ENCODE data around the gene KRTAP6-1. TPM values are rescaled to one million over a fixed set of nuclear protein-coding genes. Genes with fewer than 3 reads are reported as not detected.

The KRTAP6-1 gene
- total RNA-seq, 4 donors from 2014 or later: not detected

GRCh38 chr21:30620522-30620921 is 6.8 kb upstream of the KRTAP6-1 start, which contains the start of gene KRTAP20-4:
Gene KRTAP20-4, plus strand, starts transcription at chr21:30620627.
- no peak within 1 kb of the TSS for H3K4me3 ChIP-seq
- whole genome bisulfite sequencing, 2 donors: 79 to 83% methylated on average over 3 of the region's 3 CpGs
- H3K4me1 ChIP-seq: no peaks in the 10 kb centered on the region
- no peak for DNase-seq (ENCODE audit: low spot score in 2 of 2)
- no peaks in the 10 kb centered on the region for H3K27me3 ChIP-seq
- H3K9me3 ChIP-seq: peaks cover 0 to 7% (median 0%) of the 10 kb centered on the region in 4 donors
- no peak for TF ChIP-seq EP300 (IDR thresholded peaks at IDR 0.05)
- TF ChIP-seq, protein P1, sequence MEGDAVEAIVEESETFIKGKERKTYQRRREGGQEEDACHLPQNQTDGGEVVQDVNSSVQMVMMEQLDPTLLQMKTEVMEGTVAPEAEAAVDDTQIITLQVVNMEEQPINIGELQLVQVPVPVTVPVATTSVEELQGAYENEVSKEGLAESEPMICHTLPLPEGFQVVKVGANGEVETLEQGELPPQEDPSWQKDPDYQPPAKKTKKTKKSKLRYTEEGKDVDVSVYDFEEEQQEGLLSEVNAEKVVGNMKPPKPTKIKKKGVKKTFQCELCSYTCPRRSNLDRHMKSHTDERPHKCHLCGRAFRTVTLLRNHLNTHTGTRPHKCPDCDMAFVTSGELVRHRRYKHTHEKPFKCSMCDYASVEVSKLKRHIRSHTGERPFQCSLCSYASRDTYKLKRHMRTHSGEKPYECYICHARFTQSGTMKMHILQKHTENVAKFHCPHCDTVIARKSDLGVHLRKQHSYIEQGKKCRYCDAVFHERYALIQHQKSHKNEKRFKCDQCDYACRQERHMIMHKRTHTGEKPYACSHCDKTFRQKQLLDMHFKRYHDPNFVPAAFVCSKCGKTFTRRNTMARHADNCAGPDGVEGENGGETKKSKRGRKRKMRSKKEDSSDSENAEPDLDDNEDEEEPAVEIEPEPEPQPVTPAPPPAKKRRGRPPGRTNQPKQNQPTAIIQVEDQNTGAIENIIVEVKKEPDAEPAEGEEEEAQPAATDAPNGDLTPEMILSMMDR (IDR thresholded peaks at IDR 0.05): no peak
- no peak for TF ChIP-seq POLR2A (IDR thresholded peaks at IDR 0.05)
- H3K27ac ChIP-seq: no peak within 1 kb of the TSS
- no peaks in the 10 kb centered on the region for H3K36me3 ChIP-seq

GRCh38 chr21:30620080-30620479 is 6.3 kb upstream of the KRTAP6-1 start:
- no peak overlapping the region for H3K27ac ChIP-seq
- no peaks in the 10 kb centered on the region for H3K27me3 ChIP-seq
- DNase-seq (ENCODE audit: low spot score in 2 of 2): no peak
- peaks cover 0 to 3% (median 0%) of the 10 kb centered on the region in 4 donors for H3K9me3 ChIP-seq
- H3K36me3 ChIP-seq: no peaks in the 10 kb centered on the region
- no peak overlapping the region for H3K4me3 ChIP-seq
- no peaks in the 10 kb centered on the region for H3K4me1 ChIP-seq
- TF ChIP-seq EP300 (IDR thresholded peaks at IDR 0.05) (no peak), POLR2A (IDR thresholded peaks at IDR 0.05) (no peak)
- TF ChIP-seq, protein P1 (IDR thresholded peaks at IDR 0.05): no peak

- peaks cover 0 to under 1% (median 0%) of the 10 kb centered on the region in 4 donors for H3K9me3 ChIP-seq
- no peak within 1 kb of the TSS for H3K4me3 ChIP-seq
- H3K36me3 ChIP-seq: no peaks in the 10 kb centered on the region
- H3K27ac ChIP-seq: no peak within 1 kb of the TSS
- TF ChIP-seq, protein P1 (IDR thresholded peaks at IDR 0.05): no peak
- no peak for TF ChIP-seq EP300 (IDR thresholded peaks at IDR 0.05)
- no peak for TF ChIP-seq POLR2A (IDR thresholded peaks at IDR 0.05)
- DNase-seq (ENCODE audit: low spot score in 2 of 2): no peak
- 88 to 92% methylated on average over 2 of the region's 2 CpGs for WGBS, 2 donors
- H3K27me3 ChIP-seq: no peaks in the 10 kb centered on the region
- no peaks in the 10 kb centered on the region for H3K4me1 ChIP-seq
These were observed 2.4 kb upstream of the KRTAP6-1 start, which contains the start of gene KRTAP20-1 for GRCh38 chr21:30616125-30616524. Gene KRTAP20-1, plus strand, starts transcription at chr21:30616425. Its CDS starts 30 bp downstream, at chr21:30616455.

DNA sequence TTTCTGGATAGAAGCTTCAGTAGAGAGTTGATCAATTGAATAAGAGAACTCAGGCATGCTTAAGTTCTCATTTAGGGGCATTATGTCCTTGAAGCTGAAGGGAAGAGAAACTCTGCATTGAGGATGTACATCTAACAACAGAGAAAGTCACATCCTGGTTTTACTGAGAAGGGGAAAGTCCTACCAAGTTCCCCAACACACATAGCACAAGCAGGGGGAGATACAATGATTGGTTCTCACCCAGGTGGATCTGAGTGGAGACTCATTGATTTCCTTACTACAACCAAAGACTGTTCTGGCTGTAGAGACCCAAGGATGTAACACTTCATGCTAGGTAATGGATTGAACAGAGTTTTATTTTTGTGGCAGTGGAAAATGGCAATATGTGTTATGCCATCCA is 1.5 kb upstream of the KRTAP6-1 start:
- no peaks in the 10 kb centered on the region for H3K36me3 ChIP-seq
- peaks cover 0 to 6% (median 0%) of the 10 kb centered on the region in 4 donors for H3K9me3 ChIP-seq
- H3K27ac ChIP-seq: no peak overlapping the region
- H3K4me1 ChIP-seq: no peaks in the 10 kb centered on the region
- DNase-seq (ENCODE audit: low spot score in 2 of 2): no peak
- no peak overlapping the region for H3K4me3 ChIP-seq
- TF ChIP-seq, protein P1 (IDR thresholded peaks at IDR 0.05): no peak
- TF ChIP-seq EP300 (IDR thresholded peaks at IDR 0.05) (no peak), POLR2A (IDR thresholded peaks at IDR 0.05) (no peak)
- H3K27me3 ChIP-seq: no peaks in the 10 kb centered on the region

DNA sequence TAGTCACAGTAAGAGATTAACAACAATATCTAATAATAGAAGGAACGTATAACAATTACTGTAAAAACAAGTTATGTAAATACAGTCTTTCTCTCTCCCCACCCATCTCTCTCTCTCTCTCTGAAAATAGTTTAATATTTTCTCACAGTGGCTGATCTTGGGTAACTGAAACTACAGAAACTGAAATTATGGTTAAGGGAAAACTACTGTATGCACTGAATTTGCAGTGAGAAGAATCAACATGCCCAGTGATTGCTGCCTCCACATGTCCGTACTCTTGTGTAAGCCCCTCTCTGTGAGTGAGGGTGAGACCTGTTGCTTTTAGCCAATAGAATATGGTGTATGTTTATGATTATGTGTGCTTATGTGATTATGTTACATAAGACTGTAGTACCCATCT is 1.6 kb downstream of the KRTAP6-1 start:
- TF ChIP-seq EP300 (IDR thresholded peaks at IDR 0.05): no peak
- TF ChIP-seq POLR2A (IDR thresholded peaks at IDR 0.05): no peak
- TF ChIP-seq, protein P1 (IDR thresholded peaks at IDR 0.05): no peak
- Histone ChIP-seq H3K9me3 (peaks cover 0 to 12% (median 0%) of the 10 kb centered on the region in 4 donors), H3K4me1 (no peaks in the 10 kb centered on the region), H3K27me3 (no peaks in the 10 kb centered on the region), H3K4me3 (no peak overlapping the region), H3K27ac (no peak overlapping the region), H3K36me3 (no peaks in the 10 kb centered on the region)
- 79 to 80% methylated on average over 2 of the region's 2 CpGs for WGBS, 2 donors
- DNase-seq (ENCODE audit: low spot score in 2 of 2): no peak
